HCT116 (cell line): ENCODE results near the gene MCAM.

Experiments
- CEBPB ChIP-seq: IDR thresholded peaks from 2 replicates; pipeline ENCODE4 v1.6.1; 2012; ENCODE audit warnings: low read depth
- EZH2phosphoT487 ChIP-seq: fragments of 200-600 bp; IDR thresholded peaks from 2 replicates; pipeline ENCODE4 v1.6.1; 2018; ENCODE audit warnings: antibody characterized with exemption, borderline replicate concordance
- JUND ChIP-seq: IDR thresholded peaks from 2 replicates; pipeline ENCODE4 v1.6.1; 2012
- POLR2A ChIP-seq: IDR thresholded peaks from 2 replicates; pipeline ENCODE4 v1.7.0; 2011; ENCODE audit warnings: borderline replicate concordance; ENCODE audit not compliant: insufficient read depth, insufficient read length; ENCODE audit errors: extremely low read depth
- POLR2AphosphoS5 ChIP-seq: IDR thresholded peaks from 2 replicates; pipeline ENCODE4 v1.6.1; 2011; ENCODE audit warnings: mild to moderate bottlenecking, low read depth, low read length, moderate library complexity
- ZNF274 ChIP-seq: fragments of 200-500 bp; sonication (Bioruptor generic); IDR thresholded peaks from 2 replicates; pipeline ENCODE4 v1.6.1; 2014; ENCODE audit warnings: mild to moderate bottlenecking, low read depth, low read length, inconsistent platforms
- TF ChIP-seq, protein P1 (sequence below): IDR thresholded peaks from 2 replicates; pipeline ENCODE4 v1.6.1; 2012
- TF ChIP-seq, protein P2 (sequence below), 3 experiments: fragments of 200-600 bp in 1 of 3; sonication (generic) in 1 of 3; IDR thresholded peaks in 2 of 3; conservative IDR thresholded peaks in 1 of 3; 2 replicates each; pipeline ENCODE4 v1.5.1; 2012 to 2017; ENCODE audit warnings: low read depth in 2 of 3, low read length in 2 of 3, antibody characterized with exemption in 1 of 3, borderline replicate concordance in 1 of 3, control low read depth in 1 of 3, mild to moderate bottlenecking in 1 of 3, mixed read lengths in 1 of 3, mixed run types in 1 of 3, moderate library complexity in 1 of 3; ENCODE audit not compliant: insufficient read depth in 1 of 3

- no peak for TF ChIP-seq POLR2A
- no peak for TF ChIP-seq CEBPB
- no peak for TF ChIP-seq POLR2AphosphoS5
- TF ChIP-seq, protein P1, sequence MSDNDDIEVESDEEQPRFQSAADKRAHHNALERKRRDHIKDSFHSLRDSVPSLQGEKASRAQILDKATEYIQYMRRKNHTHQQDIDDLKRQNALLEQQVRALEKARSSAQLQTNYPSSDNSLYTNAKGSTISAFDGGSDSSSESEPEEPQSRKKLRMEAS, result no peak
- TF ChIP-seq, protein P2, sequence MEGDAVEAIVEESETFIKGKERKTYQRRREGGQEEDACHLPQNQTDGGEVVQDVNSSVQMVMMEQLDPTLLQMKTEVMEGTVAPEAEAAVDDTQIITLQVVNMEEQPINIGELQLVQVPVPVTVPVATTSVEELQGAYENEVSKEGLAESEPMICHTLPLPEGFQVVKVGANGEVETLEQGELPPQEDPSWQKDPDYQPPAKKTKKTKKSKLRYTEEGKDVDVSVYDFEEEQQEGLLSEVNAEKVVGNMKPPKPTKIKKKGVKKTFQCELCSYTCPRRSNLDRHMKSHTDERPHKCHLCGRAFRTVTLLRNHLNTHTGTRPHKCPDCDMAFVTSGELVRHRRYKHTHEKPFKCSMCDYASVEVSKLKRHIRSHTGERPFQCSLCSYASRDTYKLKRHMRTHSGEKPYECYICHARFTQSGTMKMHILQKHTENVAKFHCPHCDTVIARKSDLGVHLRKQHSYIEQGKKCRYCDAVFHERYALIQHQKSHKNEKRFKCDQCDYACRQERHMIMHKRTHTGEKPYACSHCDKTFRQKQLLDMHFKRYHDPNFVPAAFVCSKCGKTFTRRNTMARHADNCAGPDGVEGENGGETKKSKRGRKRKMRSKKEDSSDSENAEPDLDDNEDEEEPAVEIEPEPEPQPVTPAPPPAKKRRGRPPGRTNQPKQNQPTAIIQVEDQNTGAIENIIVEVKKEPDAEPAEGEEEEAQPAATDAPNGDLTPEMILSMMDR (IDR thresholded peaks at IDR 0.05 in 2 of 3, conservative IDR thresholded peaks at IDR 0.05 in 1 of 3; ENCODE audit: borderline replicate concordance in 1 of 3, insufficient read depth in 1 of 3, low read depth in 2 of 3, low read length in 2 of 3), result no peak
- TF ChIP-seq ZNF274, result no peak
- no peak for TF ChIP-seq EZH2phosphoT487
- no peak for TF ChIP-seq JUND
Observed at GRCh38 chr11:119266517-119267255, 50.2 kb downstream of the MCAM start.
